ENCODE data around the gene MTERF2. TPM values are rescaled to one million over a fixed set of nuclear protein-coding genes. Genes with fewer than 3 reads are reported as not detected.

Gene MTERF2
- total RNA-seq, 2 experiments from 2014 or later = 5.5 to 6.4 TPM

DNA sequence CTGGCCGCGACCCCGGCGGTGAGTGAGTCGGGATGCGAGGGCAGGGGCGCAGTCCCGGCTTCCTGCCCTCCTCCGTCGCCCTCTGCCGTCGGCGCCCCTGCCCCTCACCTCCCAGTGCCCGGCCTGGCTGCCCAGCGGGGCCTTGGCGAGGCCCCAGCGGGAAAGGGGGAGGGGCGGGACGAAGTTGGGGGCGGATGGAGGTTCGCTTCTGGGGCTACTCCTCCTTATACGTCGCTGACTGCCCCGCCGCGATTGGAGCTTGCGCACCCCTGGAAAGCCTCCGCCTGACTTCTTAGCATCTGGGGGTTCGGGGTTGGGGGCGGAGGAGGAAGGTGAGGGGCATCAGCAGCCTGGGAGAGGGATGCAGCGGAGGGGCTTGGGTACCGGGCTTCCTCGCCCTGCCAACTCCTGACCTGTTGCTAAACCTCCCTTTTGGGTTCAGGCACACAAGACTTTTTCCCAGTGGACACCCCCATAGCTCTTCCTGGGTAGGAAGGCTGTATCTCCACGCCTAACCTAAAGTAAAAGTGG lies 30.8 kb downstream of the MTERF2 start:
- H3K4me3 Mint-ChIP-seq = peak overlapping the region; percentile 94
- H3K9me3 Mint-ChIP-seq = no peaks in the 10 kb centered on the region
- H3K27ac Mint-ChIP-seq = peak overlapping the region; percentile 81
- peak; percentile 63 for DNase-seq
- POLR2A ChIA-PET = interaction anchor here (0.8 to 2.2 kb wide), 14 partner anchors 11 to 655 kb away, joined by 3 to 12 read pairs (median 4); partner anchors contain the start of genes MTERF2 and POLR3B
- H3K36me3 Mint-ChIP-seq (ENCODE audit: low read depth) = peaks cover 6% of the 10 kb centered on the region
- CTCF ChIA-PET = interaction anchor here (1.1 to 2.9 kb wide), 5 partner anchors 10 to 598 kb away, joined by 3 to 12 read pairs (median 3); partner anchors contain the start of gene POLR3B
- H3K4me1 Mint-ChIP-seq = peaks cover 20% of the 10 kb centered on the region
- H3K27me3 Mint-ChIP-seq = peaks cover 3% of the 10 kb centered on the region

DNA sequence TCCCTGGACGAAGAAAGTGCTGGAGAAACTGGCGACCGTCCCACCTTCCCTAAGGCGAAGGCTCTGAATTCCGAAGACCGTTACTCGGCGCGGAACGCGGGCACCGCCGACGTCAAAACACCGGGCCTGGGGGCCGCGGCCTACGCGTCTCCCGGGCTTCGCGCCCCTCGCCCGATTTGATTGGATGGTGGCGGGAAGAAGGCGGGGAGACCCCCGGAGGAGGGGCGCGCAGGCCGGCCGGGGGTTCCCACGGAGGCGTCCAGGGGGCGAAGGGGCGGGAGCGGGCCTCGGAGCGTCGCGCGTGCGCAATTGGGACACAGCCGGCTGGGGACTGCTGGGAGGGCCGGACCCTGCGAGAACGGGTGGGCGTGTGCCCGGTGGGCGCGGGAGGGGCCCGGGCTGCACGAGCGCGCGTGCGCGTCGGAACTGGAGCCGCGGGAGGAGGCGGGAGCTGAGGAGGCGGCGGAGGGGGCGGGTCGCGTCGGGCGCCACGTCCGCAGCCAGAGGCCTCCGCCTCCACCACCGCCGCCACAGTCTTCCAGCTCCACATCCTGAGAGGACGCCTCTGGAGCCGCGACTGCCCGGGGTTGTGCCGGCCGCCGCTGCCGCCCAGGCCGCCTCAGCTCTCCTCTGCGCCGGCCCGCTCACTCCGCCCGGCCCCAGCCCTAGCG lies 31.4 kb downstream of the MTERF2 start, which contains the start of gene TMEM263:
Gene TMEM263 (plus strand): TSS at position 531 of the 671 bp plus-strand sequence. CDS start 11,210 bp downstream, outside the sequence.
- peak; percentile 89 for DNase-seq
- ChIA-PET CTCF (interaction anchor here (1.0 to 2.9 kb wide), 6 partner anchors 11 to 598 kb away, joined by 3 to 12 read pairs (median 4); partner anchors contain the start of gene POLR3B), POLR2A (interaction anchor here (0.8 to 2.2 kb wide), 12 partner anchors 11 to 598 kb away, joined by 3 to 12 read pairs (median 4); partner anchors contain the start of genes MTERF2 and POLR3B)
- H3K27me3 Mint-ChIP-seq = peaks cover 6% of the 10 kb centered on the region
- H3K27ac Mint-ChIP-seq = peak within 1 kb of the TSS; percentile 81
- H3K36me3 Mint-ChIP-seq (ENCODE audit: low read depth) = peaks cover 6% of the 10 kb centered on the region
- peak within 1 kb of the TSS; percentile 94 for H3K4me3 Mint-ChIP-seq
- no peaks in the 10 kb centered on the region for H3K9me3 Mint-ChIP-seq
- H3K4me1 Mint-ChIP-seq = peaks cover 20% of the 10 kb centered on the region

DNA sequence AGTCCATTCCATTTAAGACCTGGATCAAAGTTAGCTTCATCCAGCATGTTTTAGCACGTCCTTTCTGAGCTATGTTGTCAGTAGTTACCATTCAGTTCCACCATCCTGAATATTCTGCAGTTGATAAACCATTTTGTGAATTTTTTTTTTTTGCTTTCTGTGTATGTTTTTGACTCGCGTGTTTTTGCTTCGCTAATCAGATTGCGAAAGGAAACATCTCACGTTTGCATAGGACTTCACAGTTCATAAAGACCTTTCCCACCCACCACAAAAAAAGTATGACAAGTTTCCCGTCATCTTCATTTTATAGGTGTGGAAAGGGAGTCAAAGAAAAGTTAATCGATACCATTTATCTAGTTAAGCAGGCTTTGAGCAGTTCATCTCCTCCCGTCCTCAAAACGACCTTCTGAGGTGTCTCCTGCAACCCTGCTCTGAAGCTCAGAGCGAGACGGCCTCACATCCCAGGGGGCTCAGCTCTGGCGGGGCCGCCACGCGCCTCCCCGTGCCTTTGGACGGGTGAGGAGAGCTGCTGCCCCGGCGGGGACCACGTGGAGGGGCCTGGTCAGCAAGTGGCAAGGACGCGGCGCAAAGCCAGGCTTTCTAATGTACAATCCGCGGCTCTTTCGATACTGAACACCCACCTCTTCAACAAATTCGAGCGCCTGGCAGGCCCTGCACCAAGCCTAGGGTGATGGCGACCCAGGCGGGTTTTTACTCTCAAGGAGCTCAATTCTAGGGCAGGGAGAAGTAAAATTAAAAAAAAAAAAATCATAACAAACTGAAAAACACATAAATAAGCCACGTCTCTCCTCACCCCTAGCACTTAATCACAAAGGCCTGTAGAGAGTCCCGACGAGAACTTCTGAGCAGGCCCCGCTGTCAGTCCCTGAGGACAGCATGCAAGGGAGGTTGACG lies 32.2 kb downstream of the MTERF2 start:
- H3K4me1 Mint-ChIP-seq = peaks cover 20% of the 10 kb centered on the region
- POLR2A ChIA-PET = interaction anchor here (0.7 to 2.2 kb wide), 7 partner anchors 24 to 597 kb away, joined by 3 to 12 read pairs (median 3); partner anchors contain the start of genes MTERF2 and POLR3B
- peaks cover 3% of the 10 kb centered on the region for H3K9me3 Mint-ChIP-seq
- CTCF ChIA-PET = interaction anchor here (0.9 to 2.9 kb wide), 5 partner anchors 15 to 728 kb away, joined by 3 to 12 read pairs (median 3); partner anchors contain the start of gene POLR3B
- peaks cover 6% of the 10 kb centered on the region for H3K36me3 Mint-ChIP-seq (ENCODE audit: low read depth)
- H3K27me3 Mint-ChIP-seq = peaks cover 11% of the 10 kb centered on the region
- H3K4me3 Mint-ChIP-seq = peak overlapping the region; percentile 94
- peak overlapping the region; percentile 78 for H3K27ac Mint-ChIP-seq
- DNase-seq = peak; percentile 17

DNA sequence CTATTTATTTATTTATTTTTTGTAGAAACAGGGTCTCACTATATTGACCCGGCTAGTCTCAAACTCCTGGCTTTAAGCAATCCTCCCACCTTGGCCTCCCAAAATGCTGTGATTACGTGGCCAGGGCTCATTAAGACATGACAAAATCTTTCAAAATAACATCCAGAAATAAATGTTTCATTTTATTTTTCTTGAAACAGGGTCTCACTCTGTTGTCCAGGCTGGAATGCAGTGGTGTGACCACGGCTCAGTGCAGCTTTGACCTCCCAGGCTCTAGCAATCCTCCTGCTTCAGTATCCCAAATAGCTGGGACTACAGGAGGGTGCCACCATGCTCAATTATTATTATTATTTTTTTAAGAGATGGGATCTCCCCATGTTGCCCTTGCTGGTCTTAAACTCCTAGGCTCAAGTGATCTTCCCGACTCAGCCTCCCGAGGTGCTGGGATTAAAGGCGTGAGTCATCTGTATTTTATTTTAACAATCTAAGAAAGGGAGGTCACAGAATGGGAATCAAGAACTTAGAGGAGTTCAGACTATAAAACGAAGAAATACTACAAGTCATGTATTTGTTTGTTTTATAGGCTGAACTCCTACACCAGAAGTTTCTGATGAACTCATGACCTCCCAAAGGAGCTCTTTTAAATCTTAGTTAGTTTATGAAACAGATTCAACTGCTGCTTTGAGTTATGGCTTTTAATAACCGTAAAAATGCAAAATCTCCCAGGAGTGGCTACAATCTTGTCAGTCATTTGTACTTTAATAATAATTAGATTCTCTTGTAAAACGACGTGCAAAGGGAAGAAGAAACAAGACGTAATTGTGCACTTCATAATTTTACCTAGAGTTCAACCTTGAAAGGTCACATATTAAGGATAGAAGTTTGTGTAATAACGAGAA lies 33.3 kb downstream of the MTERF2 start:
- CTCF ChIA-PET = interaction anchor here (1.0 to 1.4 kb wide), 2 partner anchors 14 to 729 kb away, joined by 3 read pairs; no protein-coding TSS in a partner anchor
- DNase-seq = no peak
- no peak overlapping the region for H3K4me3 Mint-ChIP-seq
- POLR2A ChIA-PET = interaction anchor here (0.7 kb wide), 1 partner anchor 224 kb away, joined by 3 read pairs; no protein-coding TSS in a partner anchor
- no peak overlapping the region for H3K27ac Mint-ChIP-seq
- peaks cover 19% of the 10 kb centered on the region for H3K4me1 Mint-ChIP-seq
- H3K27me3 Mint-ChIP-seq = peaks cover 15% of the 10 kb centered on the region
- peaks cover 13% of the 10 kb centered on the region for H3K9me3 Mint-ChIP-seq
- H3K36me3 Mint-ChIP-seq (ENCODE audit: low read depth) = peaks cover 6% of the 10 kb centered on the region

DNA sequence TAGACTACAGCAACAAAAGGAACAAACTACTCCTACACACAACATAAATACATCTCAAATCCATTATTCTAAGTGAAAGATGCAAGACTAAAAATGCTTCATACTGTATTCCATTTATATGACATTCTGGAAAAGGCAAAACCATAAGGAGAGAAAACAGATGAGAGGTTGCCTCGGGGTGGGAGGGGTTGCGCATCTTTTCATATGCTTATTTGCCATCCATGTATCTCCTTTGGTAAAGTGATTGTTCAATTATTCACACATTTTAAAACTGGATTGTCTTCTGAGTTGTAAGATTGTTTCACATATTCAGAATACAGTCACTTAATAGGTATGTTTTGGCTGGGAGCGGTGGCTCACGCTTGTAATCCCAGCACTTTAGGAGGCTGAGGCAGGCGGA lies 36.4 kb downstream of the MTERF2 start:
- CTCF ChIA-PET = interaction anchor here (0.6 kb wide), 1 partner anchor 536 kb away, joined by 6 read pairs; no protein-coding TSS in a partner anchor
- POLR2A ChIA-PET = no interaction called here
- peaks cover 19% of the 10 kb centered on the region for H3K27me3 Mint-ChIP-seq
- no peak overlapping the region for H3K4me3 Mint-ChIP-seq
- peaks cover 7% of the 10 kb centered on the region for H3K4me1 Mint-ChIP-seq
- peaks cover 7% of the 10 kb centered on the region for H3K36me3 Mint-ChIP-seq (ENCODE audit: low read depth)
- DNase-seq = no peak
- H3K27ac Mint-ChIP-seq = no peak overlapping the region
- H3K9me3 Mint-ChIP-seq = peaks cover 24% of the 10 kb centered on the region

DNA sequence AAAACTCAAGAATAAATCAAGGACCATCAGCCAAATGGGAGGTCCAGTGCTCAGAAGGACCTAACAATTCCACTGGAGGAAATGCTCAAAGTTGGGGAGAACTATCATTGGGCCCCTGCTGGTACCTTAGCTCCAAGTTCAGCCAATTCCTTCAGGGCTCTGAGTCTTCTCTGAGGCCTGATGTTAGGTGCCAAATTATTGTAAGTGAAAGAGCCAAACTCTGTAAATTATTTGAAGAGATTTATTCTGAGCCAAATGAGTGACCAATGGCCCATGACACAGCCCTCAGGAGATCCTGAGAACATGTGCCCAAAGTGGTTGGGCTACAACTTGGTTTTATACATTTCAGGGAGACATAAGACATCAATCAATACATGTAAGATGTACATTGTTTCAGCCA lies 39.5 kb downstream of the MTERF2 start:
- H3K4me1 Mint-ChIP-seq = no peaks in the 10 kb centered on the region
- peaks cover 17% of the 10 kb centered on the region for H3K27me3 Mint-ChIP-seq
- no peak for DNase-seq
- POLR2A ChIA-PET = no interaction called here
- peaks cover 7% of the 10 kb centered on the region for H3K36me3 Mint-ChIP-seq (ENCODE audit: low read depth)
- CTCF ChIA-PET = no interaction called here
- H3K27ac Mint-ChIP-seq = no peak overlapping the region
- H3K4me3 Mint-ChIP-seq = no peak overlapping the region
- peaks cover 26% of the 10 kb centered on the region for H3K9me3 Mint-ChIP-seq

DNA sequence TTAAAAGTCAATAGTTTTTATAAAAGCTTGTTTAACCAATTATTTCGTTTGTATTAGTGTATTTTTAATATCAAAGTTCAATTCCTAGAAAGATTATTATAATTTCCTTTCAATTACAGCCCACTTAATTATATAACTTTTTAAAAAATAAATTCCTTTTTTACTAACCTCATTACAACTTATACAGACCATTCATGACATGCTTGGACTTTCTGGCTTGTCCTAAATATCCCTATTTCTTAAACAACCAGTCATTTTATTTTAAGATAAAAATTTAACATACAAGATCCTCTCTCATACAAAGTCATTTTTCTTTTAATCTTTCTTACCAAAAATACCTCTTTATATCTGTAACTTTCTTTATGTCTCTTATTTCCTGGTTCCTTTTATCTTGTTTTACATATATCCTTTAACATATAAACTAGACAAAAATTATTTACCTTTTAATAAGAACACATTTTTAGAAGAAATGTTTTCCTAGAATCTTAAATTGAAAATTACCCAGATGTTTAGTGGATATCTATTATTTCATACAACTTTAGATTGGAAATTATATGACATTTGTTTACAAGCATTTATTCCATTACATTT lies 41.6 kb downstream of the MTERF2 start:
- Mint-ChIP-seq H3K4me1 (no peaks in the 10 kb centered on the region), H3K27me3 (peaks cover 11% of the 10 kb centered on the region), H3K9me3 (peaks cover 26% of the 10 kb centered on the region), H3K4me3 (no peak overlapping the region), H3K36me3 (ENCODE audit: low read depth) (peaks cover 7% of the 10 kb centered on the region), H3K27ac (no peak overlapping the region)
- ChIA-PET CTCF (no interaction called here), POLR2A (interaction anchor here (1.0 kb wide), 1 partner anchor 10 kb away, joined by 3 read pairs; the partner anchor contains the start of gene TMEM263)
- no peak for DNase-seq

DNA sequence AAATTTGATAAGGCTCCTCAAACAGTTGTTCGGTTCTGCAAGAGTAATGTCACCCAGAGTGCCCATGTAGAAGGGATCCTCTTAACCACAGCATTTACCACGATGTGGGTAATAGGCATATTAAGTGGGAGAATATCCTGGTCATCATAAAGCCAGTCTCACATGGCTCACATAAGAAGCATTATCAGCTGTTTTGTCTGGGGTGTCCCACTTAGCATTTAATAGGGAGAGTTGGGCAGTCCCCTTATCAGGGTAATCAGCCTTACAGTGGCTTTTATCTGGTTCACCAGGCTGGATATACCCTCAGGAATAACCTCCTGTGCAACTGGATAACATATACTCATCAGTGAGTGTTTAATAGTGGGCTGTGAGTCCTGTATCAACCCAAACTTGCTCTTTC lies 44.2 kb downstream of the MTERF2 start:
- no peak overlapping the region for H3K27ac Mint-ChIP-seq
- CTCF ChIA-PET = no interaction called here
- peaks cover 5% of the 10 kb centered on the region for H3K9me3 Mint-ChIP-seq

DNA sequence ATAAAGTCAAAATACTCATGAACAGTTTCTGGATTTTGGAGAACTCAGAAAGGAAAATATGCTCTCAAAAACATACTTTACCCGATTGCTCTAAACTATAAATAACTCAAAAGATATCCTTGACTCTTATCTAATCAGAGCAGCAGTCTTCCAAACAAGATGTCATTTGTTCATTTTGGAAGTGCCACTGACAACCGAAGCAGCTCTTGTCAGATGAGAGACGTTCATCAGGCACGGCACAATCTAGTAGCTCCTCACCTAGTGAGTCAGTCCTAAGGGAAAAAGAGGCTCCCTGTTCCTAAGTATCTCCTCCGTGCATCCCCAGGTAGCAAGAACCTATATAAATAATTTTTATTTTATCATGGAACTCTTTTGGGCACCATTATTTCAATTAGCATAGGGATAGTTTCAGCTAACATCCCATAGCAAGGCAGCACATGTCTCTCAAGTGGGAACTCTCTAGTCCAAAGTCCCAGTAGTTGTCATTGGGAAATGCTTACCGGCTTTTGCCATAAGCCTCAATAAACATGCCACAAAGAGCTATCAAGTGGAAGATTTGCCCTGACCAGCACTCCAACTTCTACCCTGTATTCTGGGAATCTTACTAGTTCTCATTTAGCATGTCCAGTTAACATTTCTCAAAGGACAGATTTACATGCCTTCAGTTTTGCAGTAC lies 45.3 kb downstream of the MTERF2 start:
- H3K27me3 Mint-ChIP-seq = peaks cover 4% of the 10 kb centered on the region
- DNase-seq = no peak
- H3K36me3 Mint-ChIP-seq (ENCODE audit: low read depth) = no peaks in the 10 kb centered on the region
- ChIA-PET CTCF (no interaction called here), POLR2A (no interaction called here)
- H3K27ac Mint-ChIP-seq = no peak overlapping the region
- no peak overlapping the region for H3K4me3 Mint-ChIP-seq
- H3K4me1 Mint-ChIP-seq = no peaks in the 10 kb centered on the region
- peaks cover 3% of the 10 kb centered on the region for H3K9me3 Mint-ChIP-seq

More for the DNA sequence above, 44.2 kb downstream of the MTERF2 start:
- Mint-ChIP-seq H3K36me3 (ENCODE audit: low read depth) (peaks cover 2% of the 10 kb centered on the region), H3K4me1 (no peaks in the 10 kb centered on the region), H3K27me3 (peaks cover 6% of the 10 kb centered on the region), H3K4me3 (no peak overlapping the region)
- POLR2A ChIA-PET = no interaction called here
- DNase-seq = no peak

DNA sequence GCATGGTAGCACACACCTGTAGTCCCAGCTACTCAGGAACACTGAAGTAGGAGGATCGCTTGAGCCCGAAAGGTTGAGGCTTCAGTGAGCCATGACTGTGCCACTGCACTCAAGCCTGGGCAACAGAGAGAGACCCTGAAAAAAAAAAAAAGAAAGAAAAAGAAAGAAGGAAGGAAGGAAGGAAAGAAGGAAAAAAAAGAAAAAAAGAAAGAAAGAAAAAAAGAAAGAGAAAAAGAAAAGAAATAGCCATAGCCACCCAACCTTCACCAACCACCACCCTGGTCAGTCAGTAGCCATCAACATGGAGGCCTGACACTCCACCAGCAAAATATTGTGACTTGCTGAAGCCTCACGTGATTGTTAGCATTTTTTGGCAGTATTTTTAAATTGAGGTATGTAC lies 52.7 kb downstream of the MTERF2 start:
- peaks cover 12% of the 10 kb centered on the region for H3K27me3 Mint-ChIP-seq
- H3K4me1 Mint-ChIP-seq = no peaks in the 10 kb centered on the region
- no peak for DNase-seq
- POLR2A ChIA-PET = no interaction called here
- no peaks in the 10 kb centered on the region for H3K36me3 Mint-ChIP-seq (ENCODE audit: low read depth)
- CTCF ChIA-PET = no interaction called here
- H3K9me3 Mint-ChIP-seq = no peaks in the 10 kb centered on the region
- no peak overlapping the region for H3K4me3 Mint-ChIP-seq
- H3K27ac Mint-ChIP-seq = no peak overlapping the region
